ENCODE results near the gene TMEM203.

- TF ChIP-seq CTCF (conservative IDR thresholded peaks at IDR 0.05; ENCODE audit: low read depth, low read length) (no peak), EZH2 (IDR thresholded peaks at IDR 0.05; ENCODE audit: low read length, unreplicated experiment) (no peak)
These were observed 18.1 kb downstream of the TMEM203 start for GRCh38 chr9:137187386-137187785.

Measured in PC-3 (cell line).